Inflammatory macrophage treated with lipopolysaccharide for 4 hours (primary cell): Measurements from ENCODE around the gene ZZZ3.
"Not testable (repeated sequence)": the region's sequence is repeated elsewhere in the genome, so short reads cannot be mapped to it uniquely, and the experiment has no call there.

Experiments used
- DNase-seq: peaks from one replicate; pipeline ENCODE4 v3.0.0-alpha.2; 2020

Gene ZZZ3

DNA sequence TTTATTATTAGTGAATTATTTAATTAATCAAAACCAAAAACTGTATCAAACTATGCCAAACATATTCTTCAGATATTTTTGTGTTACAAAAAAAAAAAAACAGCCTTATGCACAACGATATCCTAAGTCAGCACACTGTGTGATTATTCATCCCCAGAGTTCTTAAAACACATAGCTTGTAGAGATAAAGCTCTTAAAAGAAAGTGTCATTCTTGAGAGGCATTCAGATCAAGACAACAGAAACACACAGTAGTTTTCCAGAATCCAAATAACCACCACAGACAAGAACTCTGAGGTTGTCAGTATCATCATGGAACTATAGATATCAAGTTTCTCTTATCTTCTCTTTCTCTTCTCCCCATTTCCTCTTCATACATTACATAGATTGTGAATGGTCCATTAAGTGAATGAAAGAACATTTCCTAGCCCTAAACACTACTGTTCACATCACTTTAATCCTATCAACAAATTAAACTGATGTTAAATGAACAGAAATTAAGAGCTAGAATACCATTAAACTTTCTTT, 13.5 kb downstream of the ZZZ3 start:
- no peak for DNase-seq

- no peak for DNase-seq
These were observed 17.4 kb downstream of the ZZZ3 start for GRCh38 chr1:77664939-77665516.

DNA sequence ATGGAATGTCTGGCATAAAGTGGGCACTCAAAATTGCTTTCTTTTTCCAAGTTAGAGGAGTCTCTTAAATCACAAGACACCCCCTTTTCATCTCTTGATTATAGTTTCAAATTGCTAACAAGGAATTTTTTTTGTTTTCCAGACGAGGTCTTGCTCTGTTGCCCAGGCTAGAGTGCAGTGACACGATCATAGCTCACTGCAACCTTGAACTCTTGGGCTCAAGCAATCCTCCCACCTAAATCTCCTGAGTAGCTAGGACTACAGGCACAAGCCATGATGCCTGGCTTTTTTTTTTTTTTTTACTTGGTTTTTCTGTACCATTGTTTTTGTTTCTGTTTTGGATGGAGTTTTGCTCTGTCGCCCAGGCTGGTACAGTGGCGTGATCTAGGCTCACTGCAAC, 20.8 kb downstream of the ZZZ3 start:
- no peak for DNase-seq

- DNase-seq = no peak
These were observed 22.4 kb downstream of the ZZZ3 start for GRCh38 chr1:77659879-77660593.

DNA sequence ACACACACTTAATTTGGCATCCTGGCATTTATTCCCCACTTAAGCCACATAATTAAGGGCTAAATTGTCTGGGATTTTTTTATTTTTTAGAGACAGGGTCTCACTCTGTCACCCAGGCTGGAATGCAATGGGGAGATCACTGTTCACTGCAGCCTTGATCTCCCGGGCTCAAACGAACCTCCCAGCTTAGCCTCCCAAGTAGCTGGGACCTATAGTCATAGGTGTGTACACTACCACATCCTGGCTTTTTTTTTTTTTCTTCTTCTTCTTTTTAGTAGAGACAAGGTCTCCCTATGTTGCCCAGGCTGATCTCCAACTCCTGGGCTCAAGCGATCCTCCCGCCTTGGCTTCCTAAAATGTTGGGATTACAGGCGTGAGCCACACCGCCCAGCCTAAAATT, 24.2 kb downstream of the ZZZ3 start:
- no peak for DNase-seq

- DNase-seq = no peak
These were observed 27.0 kb downstream of the ZZZ3 start for GRCh38 chr1:77655431-77655974.

GRCh38 chr1:77652970-77653516, 29.4 kb downstream of the ZZZ3 start:
- no peak for DNase-seq

DNA sequence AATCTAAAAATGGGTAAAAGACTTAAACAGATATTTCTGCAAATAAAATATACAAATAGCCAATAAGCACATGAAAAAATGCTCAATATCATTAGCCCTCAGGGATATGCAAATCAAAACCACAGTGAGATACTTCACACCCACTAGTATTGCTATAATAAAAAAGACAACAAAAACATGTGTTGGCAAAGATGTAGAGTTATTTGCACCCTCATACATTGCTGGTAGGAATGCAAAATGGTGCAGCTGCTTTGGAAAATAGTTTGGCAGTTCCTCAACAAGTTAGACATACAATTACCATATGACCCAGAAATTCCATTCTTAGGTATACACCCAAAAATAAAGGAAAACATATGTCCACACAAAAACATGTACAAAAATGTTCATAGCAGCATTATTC, 30.2 kb downstream of the ZZZ3 start:
- no peak for DNase-seq

DNA sequence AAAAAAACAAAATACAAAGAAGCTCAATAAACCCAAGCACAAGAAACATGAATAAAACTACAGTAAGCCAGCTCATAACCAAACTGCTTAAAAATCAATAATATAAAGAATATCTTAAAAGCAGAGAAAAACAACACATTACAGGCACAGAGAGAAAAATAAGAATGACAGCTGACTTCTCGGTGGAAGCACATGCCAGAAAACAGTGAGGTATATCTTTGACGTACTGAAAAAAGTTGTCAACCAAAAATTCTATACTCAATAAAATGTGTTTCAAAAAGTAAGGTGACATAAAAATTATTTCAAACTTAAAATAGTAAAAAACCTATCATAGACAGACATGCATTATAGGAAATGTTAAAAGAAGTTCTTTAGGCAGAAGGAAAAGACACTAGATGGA, 33.3 kb downstream of the ZZZ3 start:
- DNase-seq = no peak

DNA sequence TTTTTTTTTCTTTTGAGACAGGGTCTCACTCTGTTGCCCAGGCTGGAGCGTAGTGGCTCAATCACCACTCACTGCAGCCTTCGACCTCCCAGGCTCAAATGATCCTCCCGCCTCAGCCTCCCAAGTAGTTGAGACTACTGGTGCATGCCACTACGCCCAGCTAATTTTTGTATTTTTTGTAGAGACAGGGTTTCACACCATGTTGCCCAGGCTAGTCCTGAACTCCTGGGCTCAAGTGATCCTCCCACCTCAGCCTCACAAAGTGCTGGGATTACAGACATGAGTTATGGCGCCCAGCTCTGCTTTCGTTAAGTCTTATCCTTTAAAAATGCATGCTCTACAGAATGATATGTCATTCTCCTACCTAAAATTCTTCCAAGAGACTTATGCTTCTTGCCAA, 36.2 kb downstream of the ZZZ3 start:
- not testable (repeated sequence) for DNase-seq

- DNase-seq = no peak
These were observed 39.0 kb downstream of the ZZZ3 start for GRCh38 chr1:77643456-77643855.

GRCh38 chr1:77642941-77643340, 39.5 kb downstream of the ZZZ3 start:
- DNase-seq = no peak

DNA sequence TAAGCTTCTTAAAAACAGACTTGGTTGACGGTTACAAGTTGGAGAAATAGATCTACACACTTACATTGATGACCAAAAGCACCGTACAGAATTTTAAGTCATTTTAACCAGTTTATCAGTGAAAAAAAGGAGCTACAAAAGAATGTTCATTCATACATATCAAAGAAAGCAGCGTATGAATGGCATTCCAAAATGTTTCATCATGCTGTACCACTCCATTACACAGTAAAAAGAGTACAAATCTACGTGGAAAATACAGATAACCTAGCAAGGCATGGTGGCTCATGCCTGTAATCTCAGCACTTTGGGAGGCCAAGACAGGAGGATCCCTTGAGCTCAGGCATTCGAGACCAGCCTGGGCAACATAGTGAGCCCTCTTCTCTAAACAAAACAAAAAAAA, 40.3 kb downstream of the ZZZ3 start:
- DNase-seq = no peak

GRCh38 chr1:77639557-77640069, 42.8 kb downstream of the ZZZ3 start:
- no peak for DNase-seq

- no peak for DNase-seq
These were observed 43.4 kb downstream of the ZZZ3 start for GRCh38 chr1:77639056-77639455.

- DNase-seq = no peak
These were observed 45.6 kb downstream of the ZZZ3 start for GRCh38 chr1:77636864-77637263.
